GM18951 (cell line): ENCODE data around the gene DDX20.

Experiments used
- POLR2A ChIP-seq: IDR thresholded peaks from 4 replicates; pipeline ENCODE4 v1.6.1; 2011; ENCODE audit warnings: mild to moderate bottlenecking; ENCODE audit not compliant: insufficient read length, insufficient read depth; ENCODE audit errors: extremely low read depth
- in situ Hi-C: fragments of 300-500 bp; cut with MboI; formaldehyde crosslinking; loops from one replicate; pipeline ENCODE4 v1.12.0; 2022; ENCODE audit warnings: low sequenced_read_pairs, mixed read lengths, inconsistent platforms; ENCODE audit not compliant: unreplicated experiment

DDX20 gene

GRCh38 chr1:111768625-111769024 is 12.9 kb downstream of the DDX20 start:
- TF ChIP-seq POLR2A: no peak
- in situ Hi-C loops: loop anchor here (25.0 kb wide), 1 partner anchor 531 kb away; the partner anchor contains the start of gene CHI3L2

- TF ChIP-seq POLR2A: no peak
- in situ Hi-C loops: loop anchor here (25.0 kb wide), 1 partner anchor 532 kb away; the partner anchor contains the start of gene CHI3L2
Measured at GRCh38 chr1:111769517-111770146, 13.9 kb downstream of the DDX20 start.

- no peak for TF ChIP-seq POLR2A
- in situ Hi-C loops: loop anchor here (25.0 kb wide), 1 partner anchor 534 kb away; the partner anchor contains the start of gene CHI3L2
Measured at GRCh38 chr1:111770916-111771315, 15.2 kb downstream of the DDX20 start.

- in situ Hi-C loops: no loop called here
- no peak for TF ChIP-seq POLR2A
Measured at GRCh38 chr1:111775966-111776365, 20.3 kb downstream of the DDX20 start.

GRCh38 chr1:111776391-111776790 is 20.7 kb downstream of the DDX20 start:
- in situ Hi-C loops: no loop called here
- no peak for TF ChIP-seq POLR2A

- in situ Hi-C loops: no loop called here
Measured at GRCh38 chr1:111776861-111777260, 21.2 kb downstream of the DDX20 start.

GRCh38 chr1:111777301-111777700 is 21.6 kb downstream of the DDX20 start:
- in situ Hi-C loops: no loop called here
- no peak for TF ChIP-seq POLR2A

More at GRCh38 chr1:111776861-111777260, 21.2 kb downstream of the DDX20 start:
- TF ChIP-seq POLR2A: no peak

- TF ChIP-seq POLR2A: no peak
- in situ Hi-C loops: no loop called here
Measured at GRCh38 chr1:111778066-111778465, 22.4 kb downstream of the DDX20 start.

GRCh38 chr1:111778541-111779051 is 22.9 kb downstream of the DDX20 start:
- TF ChIP-seq POLR2A: no peak
- in situ Hi-C loops: no loop called here

- no peak for TF ChIP-seq POLR2A
- in situ Hi-C loops: no loop called here
Measured at GRCh38 chr1:111779546-111779945, 23.8 kb downstream of the DDX20 start.

- no peak for TF ChIP-seq POLR2A
Measured at GRCh38 chr1:111784273-111784901, 28.7 kb downstream of the DDX20 start.

GRCh38 chr1:111786669-111787207 is 31.0 kb downstream of the DDX20 start:
- no peak for TF ChIP-seq POLR2A
- in situ Hi-C loops: no loop called here

More at GRCh38 chr1:111784273-111784901, 28.7 kb downstream of the DDX20 start:
- in situ Hi-C loops: no loop called here

GRCh38 chr1:111789142-111789541 is 33.4 kb downstream of the DDX20 start:
- in situ Hi-C loops: no loop called here
- no peak for TF ChIP-seq POLR2A
